Occipital lobe (tissue), 2 donors: ENCODE data around the gene HNRNPA2B1. TPM values are rescaled to one million over a fixed set of nuclear protein-coding genes. Genes with fewer than 3 reads are reported as not detected.
"Not testable (repeated sequence)": the region's sequence is repeated elsewhere in the genome, so short reads cannot be mapped to it uniquely, and the experiment has no call there.

Experiments used
- DNase-seq: peaks from one replicate; lab custom pipeline; 2025; lab: John Stamatoyannopoulos, UW
- total RNA-seq: library from RNA; depleted of rRNA; stranded (reverse); fragments of >200 nt; gene quantifications from one replicate; pipeline ENCODE4 v1.2.3, GENCODE V29; 2014

The HNRNPA2B1 gene
- total RNA-seq, 1 donor from 2014 or later, result 146 TPM

DNA sequence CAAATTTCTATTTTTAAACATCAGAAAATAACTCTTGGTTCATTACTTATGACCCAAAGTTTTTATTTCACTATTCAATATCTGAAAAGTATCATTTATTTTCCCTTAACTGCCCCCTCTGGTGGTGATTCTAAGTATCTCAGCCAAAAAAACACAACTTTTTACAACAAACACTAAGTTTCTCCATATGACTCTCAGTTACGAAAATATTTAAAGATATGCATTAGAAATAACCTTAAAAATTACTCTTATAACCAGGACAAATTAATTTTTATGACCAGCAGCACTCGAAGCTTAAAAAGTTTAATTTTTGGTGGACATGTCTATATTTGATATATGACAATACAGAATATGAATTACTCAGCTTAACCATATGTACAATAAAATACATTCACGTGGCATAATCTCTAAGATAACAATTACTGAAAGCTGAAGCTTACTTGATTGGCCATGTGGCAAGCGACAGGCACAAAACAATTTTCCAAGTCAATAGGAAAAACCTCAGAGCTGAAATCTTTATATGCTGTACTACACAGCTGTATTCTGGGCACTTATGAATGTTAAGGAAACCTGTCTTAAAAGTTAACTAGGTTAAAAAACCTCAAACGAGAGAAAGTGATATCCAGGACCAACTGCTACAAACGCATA, 2.3 kb downstream of the HNRNPA2B1 start:
- DNase-seq, result no peak

- no peak for DNase-seq
Measured at GRCh38 chr7:26197153-26198115, 3.1 kb downstream of the HNRNPA2B1 start.

GRCh38 chr7:26195867-26196657, 4.5 kb downstream of the HNRNPA2B1 start:
- no peak for DNase-seq

GRCh38 chr7:26195182-26195581, 5.4 kb downstream of the HNRNPA2B1 start:
- no peak for DNase-seq

GRCh38 chr7:26194764-26195163, 5.8 kb downstream of the HNRNPA2B1 start:
- DNase-seq, result not testable (repeated sequence)

DNA sequence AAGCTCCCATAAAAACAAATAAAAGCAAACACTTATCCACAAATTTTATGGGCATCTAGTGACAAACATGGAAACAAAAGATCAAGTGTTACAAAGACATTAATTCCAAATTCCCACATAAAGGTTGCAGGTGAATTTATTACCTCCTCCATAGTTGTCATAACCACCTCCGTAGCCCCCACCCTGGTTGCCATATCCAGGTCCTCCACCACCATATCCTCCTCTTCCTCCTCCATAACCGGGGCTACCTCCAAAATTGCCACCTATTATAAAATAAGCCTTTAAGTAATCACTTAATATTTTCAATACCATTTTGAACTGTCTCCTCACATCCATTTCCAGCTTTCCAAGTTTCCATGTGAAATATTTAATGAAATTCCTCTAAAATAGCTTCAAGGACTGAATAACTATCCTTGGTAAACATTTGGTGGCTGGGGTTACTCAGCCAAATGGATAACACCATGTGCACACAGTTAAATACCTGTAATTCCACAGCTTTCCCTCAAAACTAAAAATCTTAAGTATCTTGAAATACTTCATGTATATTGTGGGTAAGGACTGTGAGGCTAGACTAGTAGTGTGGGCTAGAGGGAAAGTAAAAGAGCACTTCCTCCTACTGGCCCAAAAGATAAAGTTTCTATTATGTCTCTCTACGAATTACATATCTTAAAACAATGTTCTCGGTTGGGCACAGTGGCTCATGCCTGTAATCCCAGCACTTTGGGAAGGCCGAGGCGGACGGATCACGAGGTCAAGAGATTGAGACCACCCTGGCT, 6.9 kb downstream of the HNRNPA2B1 start:
- no peak for DNase-seq

DNA sequence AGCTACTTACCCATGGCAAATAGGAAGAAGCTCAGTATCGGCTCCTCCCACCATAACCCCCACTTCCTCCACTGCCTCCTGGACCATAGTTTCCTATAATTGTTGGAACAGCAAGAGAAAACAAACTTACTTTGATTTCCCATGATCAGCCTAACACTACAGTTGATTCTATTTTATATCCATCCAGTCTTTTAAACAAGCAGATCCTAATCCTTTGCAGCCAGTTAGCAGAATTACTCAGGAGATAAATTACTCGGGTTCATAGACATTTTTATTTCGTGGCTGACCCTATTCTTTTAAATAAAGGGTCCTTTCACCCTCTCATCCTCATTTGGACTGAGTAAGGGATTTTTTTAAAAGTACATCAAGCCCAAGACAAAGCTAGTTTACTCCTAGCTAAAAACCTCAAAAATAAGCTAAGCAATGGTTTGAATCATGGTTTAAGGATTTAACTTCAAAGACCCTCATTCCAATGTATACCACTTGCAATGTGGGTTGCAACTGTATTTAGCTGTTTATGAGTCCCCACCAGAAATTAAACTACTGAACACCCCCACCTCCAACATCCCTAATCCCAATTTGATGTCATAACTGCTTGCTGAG, 8.0 kb downstream of the HNRNPA2B1 start:
- DNase-seq, result no peak

GRCh38 chr7:26191974-26192479, 8.5 kb downstream of the HNRNPA2B1 start:
- DNase-seq, result no peak

DNA sequence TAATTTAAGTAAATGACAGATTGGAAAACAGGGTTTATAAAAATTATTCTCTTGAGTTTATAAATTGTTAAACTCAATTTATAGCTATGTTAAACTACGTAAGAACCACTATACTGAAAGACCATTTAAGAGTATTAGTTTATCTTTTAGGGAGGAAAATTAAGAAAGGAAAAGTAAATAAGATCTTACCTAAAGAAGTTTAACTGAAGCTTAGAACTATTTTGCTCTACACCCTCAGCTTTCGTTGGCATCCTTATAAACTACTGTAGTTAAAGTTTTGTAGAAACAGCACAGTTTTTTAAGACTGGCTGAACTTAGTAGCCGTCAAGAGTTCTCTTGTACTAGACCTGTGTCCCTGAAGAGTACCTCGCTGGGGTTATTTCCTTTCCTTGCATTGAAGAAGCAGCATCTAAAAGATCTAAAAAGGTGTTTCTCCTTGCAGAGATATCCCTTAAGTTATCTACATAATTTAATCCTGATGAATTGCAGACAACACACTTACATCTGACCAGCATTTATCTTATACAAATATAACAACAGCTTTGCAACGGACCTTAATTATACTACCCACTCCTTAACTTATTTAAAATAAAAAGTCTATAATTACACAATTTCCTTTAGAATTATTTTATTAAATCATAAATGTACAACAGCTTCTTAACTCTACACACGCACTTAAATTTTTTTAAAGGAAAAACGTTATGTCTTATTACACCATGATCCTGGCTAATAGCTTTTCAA, 9.1 kb downstream of the HNRNPA2B1 start:
- DNase-seq, result no peak

DNA sequence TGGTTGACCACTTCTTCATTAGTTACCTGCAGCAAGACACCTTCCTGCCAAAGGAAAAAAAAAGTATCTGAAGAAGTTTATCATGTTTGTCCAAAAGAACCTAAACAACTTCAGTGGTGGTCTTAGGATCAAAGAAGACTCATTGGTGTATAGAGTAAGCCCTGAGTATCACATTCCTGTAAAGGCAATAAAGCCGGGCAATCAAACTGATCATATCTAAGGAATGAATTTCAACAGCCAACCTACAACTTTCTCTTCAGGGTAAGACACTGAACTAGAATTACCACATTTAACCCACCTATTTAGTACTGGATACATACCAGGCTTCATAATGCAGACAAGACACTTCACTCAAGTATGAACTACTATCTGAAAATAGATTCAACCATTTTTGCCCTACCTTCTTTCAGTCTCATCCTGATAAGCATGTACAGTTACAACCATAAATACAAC, 10.1 kb downstream of the HNRNPA2B1 start:
- no peak for DNase-seq

DNA sequence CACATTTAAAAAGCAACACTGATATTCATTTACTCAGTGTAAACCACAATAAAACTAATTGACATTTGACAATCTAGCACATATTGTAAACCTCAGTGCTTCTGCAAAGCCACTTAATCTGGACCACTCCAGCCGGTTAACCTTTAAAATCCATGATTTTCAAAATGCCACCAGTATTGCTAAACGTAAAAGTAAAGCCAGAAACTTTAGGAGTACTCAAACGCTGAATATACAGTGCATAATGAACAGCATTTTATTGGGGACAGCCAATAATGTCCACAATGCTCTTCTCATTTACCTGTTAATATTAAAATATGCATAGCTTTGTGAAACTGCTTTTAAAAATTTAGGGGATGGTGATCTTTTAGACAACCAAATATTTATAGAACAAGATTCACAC, 10.8 kb downstream of the HNRNPA2B1 start:
- DNase-seq, result no peak

DNA sequence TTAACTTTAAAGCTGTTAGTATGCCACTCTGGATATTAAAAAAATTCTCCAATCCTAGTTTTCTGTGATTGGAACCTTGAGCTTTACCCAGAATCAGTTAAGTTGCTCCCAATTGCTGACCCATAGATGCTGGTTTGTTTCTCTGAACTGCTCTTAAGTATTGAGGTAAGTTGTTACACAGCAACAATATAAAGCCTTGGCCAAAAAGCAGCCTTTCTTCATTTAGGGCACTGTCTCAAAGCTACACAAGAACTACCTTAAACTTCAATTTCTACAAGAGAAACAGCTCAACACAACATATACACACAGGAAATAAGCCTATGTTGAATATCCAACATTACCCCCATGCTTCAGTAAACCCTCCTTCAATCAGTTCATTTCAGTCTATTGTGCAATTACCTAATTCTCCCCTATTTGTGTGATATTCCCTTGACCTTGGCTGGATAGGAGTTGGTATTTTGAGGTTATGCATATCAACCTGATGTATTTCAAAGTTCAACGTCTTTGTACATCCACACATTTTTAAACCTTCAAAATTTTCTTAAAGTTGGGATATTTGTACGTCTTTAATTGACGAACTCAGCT, 11.5 kb downstream of the HNRNPA2B1 start:
- no peak for DNase-seq

DNA sequence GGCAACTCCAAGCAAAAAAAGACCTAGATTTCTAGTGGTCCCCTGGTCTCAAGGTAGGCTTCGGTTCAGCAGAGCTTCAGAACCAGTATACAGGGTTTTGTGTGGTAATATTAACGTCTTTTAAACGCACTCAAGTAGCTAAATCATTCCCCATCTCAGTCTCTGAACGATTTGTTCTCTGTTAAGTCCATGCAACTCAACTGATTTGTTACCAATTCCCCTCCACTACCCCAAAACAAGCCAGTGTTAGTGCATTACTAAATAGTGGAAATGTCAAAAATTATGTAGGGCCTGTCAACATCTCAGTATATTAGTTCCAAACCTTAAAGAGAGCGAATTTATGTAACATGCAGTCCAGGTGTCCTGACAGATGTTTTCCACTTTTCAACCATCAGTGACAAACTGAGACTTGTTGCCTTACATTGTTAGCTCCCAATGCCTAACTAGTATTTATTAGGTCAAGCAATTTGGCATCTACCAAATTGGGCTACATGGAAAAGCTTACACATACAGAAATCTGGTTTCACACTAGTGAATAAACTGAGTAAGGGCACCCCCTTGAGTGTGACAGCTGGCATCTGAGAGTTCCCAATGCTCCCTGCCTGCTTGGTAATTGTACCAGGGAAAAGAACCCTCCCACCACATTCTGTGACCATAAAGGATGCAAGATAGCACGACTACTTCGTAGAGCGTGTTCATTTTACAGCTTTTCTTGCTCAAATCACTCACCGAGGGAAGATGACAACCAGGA, 12.2 kb downstream of the HNRNPA2B1 start:
- DNase-seq, result no peak

- DNase-seq, result no peak
Measured at GRCh38 chr7:26187380-26188205, 13.0 kb downstream of the HNRNPA2B1 start.

DNA sequence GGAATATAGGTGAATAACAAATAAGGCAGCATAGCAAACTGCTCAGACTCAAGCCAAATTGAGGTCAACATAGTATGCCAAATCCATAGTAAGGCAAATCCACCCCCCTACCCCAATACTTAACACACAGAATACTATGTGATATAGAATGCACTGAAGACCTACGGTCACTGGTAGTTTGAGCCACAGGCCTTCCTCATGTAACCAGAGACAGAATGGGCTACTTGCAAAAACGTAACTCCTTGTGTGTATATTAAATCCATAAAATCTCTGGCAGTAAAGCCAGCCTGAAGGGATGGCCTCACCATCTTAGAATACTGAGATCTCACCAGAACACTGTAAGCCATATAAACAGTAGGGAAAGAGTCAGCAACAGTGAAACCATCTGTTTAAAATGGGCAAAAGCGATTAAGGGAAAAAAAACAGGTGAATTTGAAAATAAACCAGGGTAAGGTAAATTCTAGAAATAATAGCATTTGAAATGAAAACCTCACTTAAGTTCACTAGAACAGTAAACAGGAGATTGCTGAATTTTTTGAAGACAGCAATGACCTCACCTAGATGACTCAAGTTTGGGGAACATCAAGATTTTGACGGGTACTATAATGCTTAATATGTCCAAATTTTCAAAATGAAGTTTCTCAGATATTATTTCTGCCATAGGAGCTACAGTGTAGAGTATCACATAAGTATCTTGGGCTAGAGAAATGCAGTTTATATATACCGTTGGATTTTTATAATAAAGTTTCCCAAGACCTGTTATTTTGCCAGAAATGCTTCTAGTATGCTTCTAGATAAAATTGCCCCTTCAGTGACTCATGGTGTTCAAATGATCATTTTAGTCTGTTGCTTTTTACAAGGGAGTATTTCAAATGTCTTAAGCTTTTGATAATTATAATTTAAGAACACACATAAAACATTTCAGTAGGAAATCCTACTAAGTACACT, 13.9 kb downstream of the HNRNPA2B1 start:
- DNase-seq, result no peak

DNA sequence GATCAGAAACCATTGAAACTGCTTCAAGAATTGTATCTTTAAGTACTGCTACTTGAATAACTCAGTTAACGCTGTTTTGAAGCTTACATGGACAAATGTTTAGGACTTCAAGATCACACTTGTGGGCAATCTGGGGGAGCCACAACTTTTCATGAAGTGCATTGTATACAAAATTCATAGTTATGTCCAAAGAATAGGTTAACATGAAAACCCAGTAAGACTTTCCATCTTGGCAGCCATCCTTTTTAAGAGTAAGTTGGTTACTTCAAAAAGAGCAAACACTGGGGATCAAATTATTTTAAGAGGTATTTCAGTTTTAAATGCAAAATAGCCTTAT, 14.7 kb downstream of the HNRNPA2B1 start:
- DNase-seq, result no peak
